HG03571 (cell line): Measurements from ENCODE around the gene FAM3B.

ENCODE experiments used
- ATAC-seq: cut with Tn5 transposase; IDR thresholded peaks from one replicate; pipeline ENCODE4 v1.9.1; 2021; ENCODE audit not compliant: unreplicated experiment

Gene FAM3B

DNA sequence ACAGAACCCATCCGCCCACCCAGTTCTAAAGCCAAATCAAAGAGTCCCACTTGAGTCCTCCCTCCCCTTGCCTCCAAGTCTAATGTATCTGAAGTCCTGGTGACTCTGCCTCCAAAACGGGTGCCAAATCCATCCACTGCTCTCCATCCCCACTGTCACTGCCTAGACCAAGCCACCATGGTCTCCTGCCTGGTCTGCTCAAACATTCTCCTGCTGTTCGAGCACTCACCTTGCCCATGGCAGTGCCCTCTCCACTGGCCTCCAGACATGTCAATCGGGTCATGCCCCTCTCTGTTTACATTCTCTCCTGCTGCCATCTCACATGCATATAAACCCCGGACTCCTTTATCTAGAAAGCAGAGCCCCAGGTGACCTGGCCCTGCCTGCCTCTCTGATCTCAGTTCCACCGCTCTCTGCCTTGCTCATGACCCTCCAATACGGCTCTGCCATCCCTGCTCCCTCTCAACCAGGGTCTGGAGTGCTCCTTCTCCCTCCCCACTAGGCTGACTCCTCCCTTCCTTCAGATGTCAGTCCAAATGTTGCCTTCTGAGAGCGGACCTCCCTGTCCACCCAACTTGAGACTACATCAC is 77.4 kb downstream of the FAM3B start:
- ATAC-seq = no peak

DNA sequence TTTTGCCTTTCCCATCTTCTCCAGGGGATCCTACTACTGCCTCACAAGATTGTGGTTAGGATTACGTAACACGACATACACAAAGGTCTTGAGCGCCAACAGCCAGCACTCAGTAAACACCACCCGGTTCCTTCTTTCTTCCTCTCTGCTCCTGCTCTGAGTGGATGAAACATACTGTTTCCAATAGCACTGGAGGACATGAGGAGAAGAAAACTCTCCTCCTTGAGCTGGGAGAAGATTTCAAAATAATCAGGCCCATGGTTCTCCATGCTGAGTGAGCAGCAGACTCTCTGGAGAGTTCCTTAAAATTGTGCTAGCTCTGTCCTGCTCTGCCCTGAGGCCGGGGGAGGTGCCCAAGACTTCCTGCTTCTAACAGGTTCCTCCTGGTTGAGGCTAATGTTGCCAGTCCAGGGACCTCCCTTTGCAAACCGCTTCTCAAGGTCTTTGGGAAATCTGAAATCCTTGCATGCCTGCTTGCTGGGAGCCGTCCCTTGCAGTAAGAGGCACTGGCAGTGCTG is 80.0 kb downstream of the FAM3B start:
- no peak for ATAC-seq

DNA sequence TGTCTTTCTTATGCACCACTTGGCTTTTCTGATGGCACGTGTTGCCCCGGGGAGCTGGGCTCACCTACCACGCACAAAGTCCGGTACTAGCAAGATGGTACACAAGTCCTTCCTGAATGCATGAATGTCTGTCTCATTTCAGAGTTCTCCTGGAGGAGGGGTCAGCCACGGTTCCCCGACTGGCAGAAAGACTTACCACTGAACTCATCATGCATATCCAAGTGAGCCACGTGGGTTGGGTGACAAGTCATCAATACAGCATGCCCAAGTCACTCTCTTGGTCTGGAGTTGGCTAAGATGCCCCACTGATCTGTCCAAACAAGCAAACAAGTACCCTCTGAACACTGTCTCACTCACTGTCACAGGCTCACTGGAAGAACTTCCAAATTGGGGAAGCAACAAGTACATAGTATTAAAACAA is 80.9 kb downstream of the FAM3B start:
- ATAC-seq = no peak

DNA sequence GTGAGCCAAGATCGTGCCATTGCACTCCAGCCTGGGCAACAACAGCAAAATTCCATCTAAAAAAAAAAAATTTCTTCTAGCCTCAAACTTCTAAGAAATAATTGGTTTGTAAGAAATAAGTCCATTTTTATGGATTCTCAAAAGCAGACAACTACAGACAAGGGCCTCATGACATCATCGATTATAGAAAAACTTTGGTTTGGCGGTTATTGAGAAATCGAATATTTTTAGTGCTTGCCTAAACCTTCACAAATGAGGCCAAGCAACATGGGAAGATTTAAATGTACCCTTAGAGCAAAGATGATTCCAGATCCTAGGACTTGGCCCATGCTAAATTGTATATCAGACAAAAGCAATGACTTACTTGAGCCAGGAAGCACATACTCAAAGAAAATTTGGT is 81.7 kb downstream of the FAM3B start:
- ATAC-seq = no peak

DNA sequence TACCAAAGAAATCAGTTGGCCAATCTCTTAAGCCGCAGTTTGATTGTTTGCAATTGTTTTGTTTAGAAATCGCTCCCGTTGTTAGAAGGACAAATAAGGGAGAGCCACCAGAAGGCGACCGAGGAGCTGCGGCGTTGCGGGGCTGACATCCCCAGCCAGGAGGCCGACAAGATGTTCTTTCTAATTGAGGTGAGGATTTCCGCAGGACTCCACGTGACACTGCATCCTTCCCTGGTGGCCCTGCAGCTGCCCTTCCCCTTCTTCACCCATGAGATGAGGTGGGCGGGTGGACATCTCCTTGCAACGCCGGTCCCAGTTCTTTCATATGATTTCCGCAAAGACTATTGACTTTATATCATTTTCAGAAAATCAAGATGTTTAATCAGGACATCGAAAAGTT is 82.2 kb downstream of the FAM3B start:
- no peak for ATAC-seq

DNA sequence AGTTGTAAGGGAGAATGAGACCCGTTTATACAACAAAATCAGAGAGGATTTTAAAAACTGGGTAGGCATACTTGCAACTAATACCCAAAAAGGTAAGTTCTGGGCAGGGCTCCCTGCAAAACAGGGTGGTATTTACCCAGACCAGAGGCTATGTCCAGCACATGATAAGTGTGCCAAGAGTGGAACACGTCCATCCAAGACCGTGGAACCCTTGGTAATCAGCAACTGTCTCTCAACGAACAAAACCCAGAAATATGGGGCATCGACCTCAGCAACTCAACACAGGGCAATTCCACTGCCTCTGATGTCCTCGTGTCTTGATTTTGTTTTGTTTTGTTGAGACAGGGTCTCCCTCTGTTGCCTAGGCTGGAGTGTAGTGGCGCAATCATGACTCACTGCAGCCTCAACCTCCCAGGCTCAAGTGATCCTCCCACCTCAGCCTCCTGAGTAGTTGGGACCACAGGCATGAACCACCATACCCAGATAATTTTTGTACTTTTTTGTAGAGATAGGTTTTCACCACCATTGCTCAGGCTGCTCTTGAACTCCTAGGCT is 82.7 kb downstream of the FAM3B start:
- no peak for ATAC-seq

DNA sequence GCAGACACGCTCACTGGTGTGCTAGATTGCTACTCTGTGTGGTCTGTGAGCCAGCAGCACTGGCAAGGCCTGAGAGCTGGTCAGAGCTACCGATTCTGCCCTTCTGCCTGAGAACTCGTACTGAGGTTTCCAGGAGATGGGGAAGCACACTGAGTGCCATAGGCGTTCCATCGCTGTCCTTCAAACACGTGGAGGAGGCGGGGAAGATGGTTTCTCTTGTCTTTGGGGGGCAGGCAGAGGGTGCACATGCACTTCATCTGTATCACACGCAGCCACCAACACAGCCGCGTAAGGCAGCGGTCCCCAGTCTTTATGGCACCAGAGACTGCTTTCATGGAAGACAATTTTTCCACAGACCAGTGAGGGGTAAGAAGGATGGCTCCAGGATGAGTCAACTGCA is 85.6 kb downstream of the FAM3B start:
- no peak for ATAC-seq

DNA sequence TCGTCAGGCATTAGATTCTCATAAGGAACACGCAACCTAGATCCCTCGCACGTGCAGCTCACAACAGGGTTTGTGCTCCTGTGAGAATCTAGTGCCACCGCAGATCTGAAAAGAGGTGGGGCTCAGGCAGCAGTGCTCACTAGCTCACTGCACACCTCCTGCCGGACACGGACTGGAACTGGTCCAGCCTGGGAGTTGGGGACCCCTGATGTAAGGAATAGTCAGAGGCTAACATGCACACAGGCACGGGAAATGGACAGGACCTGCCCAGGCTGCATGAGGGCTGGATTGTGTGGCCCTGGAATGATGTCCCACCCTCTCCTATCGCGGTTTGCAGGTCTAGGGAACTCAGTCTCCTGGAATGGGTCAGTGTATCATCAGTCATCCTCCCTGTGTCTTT is 86.2 kb downstream of the FAM3B start:
- no peak for ATAC-seq

DNA sequence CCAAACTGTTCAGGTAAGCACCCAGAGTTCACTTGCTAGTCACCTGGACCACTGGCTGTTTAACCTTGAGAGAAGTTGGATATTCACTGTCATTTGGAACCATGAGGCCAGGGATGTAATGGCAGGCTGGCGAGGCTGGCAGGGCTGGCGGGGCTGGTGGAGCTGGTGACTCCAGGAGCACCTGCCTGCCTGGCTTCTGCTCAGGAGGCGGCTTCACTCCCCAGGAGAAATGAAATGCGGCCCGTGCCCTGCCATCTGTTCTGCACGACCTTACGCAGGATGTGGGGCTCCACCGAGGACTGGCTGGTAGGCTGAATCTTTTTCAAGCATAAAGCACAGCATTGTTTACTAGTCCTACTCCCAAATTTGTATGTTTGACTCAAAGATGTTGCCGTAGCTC is 86.7 kb downstream of the FAM3B start:
- ATAC-seq = no peak

DNA sequence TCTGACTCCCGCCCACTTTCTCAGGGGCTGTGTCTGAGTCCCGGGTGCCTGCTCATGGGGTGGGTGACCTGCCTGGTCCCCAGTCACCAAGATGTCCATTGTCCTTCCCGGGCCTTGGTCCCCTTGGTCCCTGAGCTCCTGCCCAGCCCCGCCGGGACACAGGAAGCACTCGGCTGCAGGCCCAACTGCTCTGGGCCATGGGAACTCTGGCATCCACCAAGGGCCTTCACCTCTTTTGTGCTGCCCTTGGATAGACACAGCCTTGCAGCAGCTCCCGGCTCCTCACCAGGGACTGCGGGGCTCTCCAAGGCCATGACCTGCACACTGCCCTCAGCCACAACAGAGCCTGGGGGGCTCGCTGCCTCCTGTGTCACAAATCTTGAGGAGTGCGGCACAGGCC is 87.4 kb downstream of the FAM3B start:
- no peak for ATAC-seq

DNA sequence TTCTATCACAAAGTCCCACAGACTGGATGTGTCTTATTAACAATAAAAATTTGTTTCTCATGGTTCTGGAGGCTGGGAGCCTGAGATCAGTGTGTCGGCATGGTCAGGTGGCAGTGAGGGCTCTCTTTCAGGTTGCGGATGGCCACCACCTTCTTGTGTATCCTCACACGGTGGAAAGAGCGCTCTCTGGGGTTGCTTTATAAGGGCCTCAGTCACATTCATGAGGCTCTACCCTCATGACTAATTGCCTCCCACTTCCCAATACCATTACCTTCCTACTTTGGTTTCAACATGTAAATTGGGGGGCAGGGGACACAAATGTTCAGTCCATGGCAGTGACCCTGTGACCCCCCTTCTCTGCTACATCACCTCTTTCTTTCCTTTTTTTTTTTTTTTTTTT is 88.7 kb downstream of the FAM3B start:
- ATAC-seq = no peak

DNA sequence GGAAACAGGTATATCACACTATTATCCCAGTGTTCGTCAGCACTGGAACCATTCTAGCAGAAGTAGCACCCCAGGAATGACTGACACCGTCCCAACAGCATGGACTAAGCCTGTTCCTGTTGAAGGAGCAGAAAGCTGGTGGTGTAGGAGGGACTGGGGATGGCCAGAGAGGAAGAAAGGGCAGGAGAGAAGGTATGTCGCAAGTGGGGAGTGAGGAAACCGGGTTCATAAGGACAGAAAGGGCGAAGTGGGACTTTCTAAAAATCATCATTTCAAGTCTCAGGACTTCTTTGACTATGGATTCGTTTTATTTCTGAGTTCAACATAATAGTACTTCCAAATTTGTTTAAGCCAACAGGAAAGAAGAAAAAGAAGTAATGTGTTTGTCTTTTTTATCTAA is 89.7 kb downstream of the FAM3B start:
- no peak for ATAC-seq
